ENCODE data around the gene CPT1A.

- TF ChIP-seq CTCF (IDR thresholded peaks at IDR 0.05) (no peak), POLR2A (IDR thresholded peaks at IDR 0.05) (no peak)
These were observed 91.3 kb downstream of the CPT1A start for GRCh38 chr11:68750195-68751003.
